ENCODE measurements around the gene PURA. TPM values are rescaled to one million over a fixed set of nuclear protein-coding genes. Genes with fewer than 3 reads are reported as not detected.

PURA gene
- 4.0 to 7.6 TPM (median 6.1 TPM) in 5 replicates for total RNA-seq (2022; extraction: Qiagen RNA extraction; ENCODE audit: low read depth)

DNA sequence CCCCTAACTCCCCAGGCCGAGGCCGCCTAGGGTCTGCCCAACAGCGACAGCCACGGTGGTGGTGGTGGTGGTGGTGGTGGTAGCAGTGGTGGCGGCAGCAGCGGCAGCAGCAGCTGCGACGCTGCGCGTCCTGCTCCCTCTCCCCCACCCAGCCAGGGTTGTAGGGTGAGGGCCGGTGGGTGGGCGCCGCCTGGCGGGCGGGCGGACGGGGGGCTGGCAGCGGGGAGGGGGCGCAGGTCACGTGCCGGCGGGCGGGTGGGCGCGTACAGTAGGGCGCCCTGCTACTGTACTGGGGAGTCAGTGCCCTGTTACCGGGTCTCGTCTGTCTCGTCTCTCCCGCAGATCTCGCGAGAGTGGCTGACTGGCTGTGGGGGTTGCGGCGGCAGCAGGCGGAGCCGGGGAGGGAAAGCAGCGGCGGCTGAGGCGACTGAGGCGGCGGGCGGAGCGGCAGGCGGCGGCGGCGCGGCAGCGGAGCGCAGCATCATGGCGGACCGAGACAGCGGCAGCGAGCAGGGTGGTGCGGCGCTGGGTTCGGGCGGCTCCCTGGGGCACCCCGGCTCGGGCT lies at the start of gene PURA:
Gene PURA (plus strand): TSS at position 411 of the 565 bp plus-strand sequence. CDS start 73 bp downstream, at position 484.

DNA sequence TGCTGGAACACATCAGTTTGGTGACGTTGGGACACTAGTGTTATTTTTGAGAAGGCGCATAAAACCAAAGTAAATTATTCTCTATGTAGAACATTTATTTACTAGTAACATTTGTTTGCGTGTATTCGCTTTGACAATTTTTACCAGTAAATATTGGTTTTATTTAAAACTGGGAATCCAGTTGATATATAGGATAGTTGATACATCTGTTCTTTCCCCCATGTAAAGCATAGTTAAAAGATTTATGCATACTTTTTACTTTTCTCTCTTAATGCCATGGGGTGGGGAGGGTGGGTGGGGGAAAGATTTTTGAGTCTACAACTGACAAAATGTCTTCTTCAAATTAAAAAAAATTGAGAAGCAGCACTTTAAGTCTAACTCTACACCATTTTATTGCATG lies 11.7 kb downstream of the PURA start, which contains the start of gene IGIP:
Gene IGIP (plus strand): TSS at position 301 of the 400 bp plus-strand sequence. CDS start 2,540 bp downstream, outside the sequence.

DNA sequence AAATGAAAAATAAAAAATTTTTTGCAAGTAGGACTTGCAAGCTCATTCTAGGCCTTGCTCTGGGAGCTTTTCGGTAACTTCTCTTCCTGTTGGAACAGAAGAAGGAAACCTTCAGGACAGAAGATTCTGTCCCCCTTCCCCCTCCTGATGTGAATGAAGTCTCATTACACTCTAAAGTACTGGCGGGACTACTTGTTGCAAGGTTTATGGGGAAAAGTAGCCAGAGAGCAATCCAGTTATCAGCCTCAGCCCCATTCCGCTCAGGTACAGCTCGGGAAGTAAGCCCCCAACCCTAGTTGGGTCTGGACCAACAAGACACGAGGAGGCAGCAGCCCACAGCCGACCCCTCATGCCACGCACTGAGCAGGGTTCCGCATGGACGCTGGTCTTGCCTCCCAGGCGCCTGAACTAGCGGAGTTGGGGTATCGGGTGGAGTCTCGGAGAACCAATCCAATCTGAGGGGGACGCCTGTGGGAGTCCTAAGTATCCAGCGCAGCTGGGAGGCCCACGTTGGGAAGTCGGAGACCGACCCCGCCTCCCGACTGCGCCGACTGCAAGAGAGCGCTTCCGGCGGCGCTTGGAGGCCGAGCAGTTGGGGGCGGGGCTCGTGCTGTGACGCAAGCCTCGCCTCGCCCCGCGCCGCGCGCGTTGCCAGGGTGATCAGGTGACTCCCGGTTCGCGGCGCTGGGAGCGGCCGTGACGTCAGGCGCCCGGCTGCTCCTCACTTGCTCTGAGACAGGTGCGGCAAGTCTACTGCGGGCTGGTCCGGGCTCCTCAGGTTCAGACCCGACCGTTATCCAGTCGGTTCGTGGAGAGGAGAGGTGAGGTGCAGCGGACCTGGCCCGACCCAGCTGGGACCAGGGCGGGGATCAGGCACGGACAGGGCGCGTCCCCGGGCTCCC lies 60.8 kb downstream of the PURA start, which contains the start of gene CYSTM1:
Gene CYSTM1 (plus strand): TSS at position 724 of the 902 bp plus-strand sequence. CDS start 19,278 bp downstream, outside the sequence.

Other genes starting within 250 kb of the PURA start
- 2.0 to 2.3 TPM (median 2.2 TPM) in 5 replicates for gene NRG2, start 70.8 kb upstream of the PURA start, total RNA-seq (2022; extraction: Qiagen RNA extraction; ENCODE audit: low read depth)
- 0.92 to 1.2 TPM (median 1.2 TPM) in 5 replicates for gene IGIP, start 11.8 kb downstream of the PURA start, total RNA-seq (2022; extraction: Qiagen RNA extraction; ENCODE audit: low read depth)
- gene CYSTM1, start 61.1 kb downstream of the PURA start, total RNA-seq (2022; extraction: Qiagen RNA extraction; ENCODE audit: low read depth), result 143 to 272 TPM (median 158 TPM) in 5 replicates
- gene PFDN1, start 189.0 kb downstream of the PURA start, total RNA-seq (2022; extraction: Qiagen RNA extraction; ENCODE audit: low read depth), result 90.6 to 107 TPM (median 92.9 TPM) in 5 replicates
- 6.8 to 10.4 TPM (median 8.0 TPM) in 5 replicates for gene HBEGF, start 232.5 kb downstream of the PURA start, total RNA-seq (2022; extraction: Qiagen RNA extraction; ENCODE audit: low read depth)
- not detected in 5 replicates for gene SLC4A9, start 246.1 kb downstream of the PURA start, total RNA-seq (2022; extraction: Qiagen RNA extraction; ENCODE audit: low read depth)

Data from A549 treated with DMSO at 1 μM for 4 hours (cell line).